Smooth muscle cell (in vitro differentiated cells): ENCODE data around the gene ICAM1. TPM values are rescaled to one million over a fixed set of nuclear protein-coding genes. Genes with fewer than 3 reads are reported as not detected.

Experiments used
- DNase-seq: peaks from one replicate; lab custom pipeline; 2025; ENCODE audit not compliant: unreplicated experiment; lab: John Stamatoyannopoulos, UW
- H2AFZ ChIP-seq: fragments of 200-600 bp; sonication (generic); 2 replicates; pipeline ENCODE4 v1.6.0; 2016; ENCODE audit warnings: antibody characterized with exemption, low read depth, mild to moderate bottlenecking
- H3F3A ChIP-seq: fragments of 200-600 bp; sonication (generic); 2 replicates; pipeline ENCODE4 v1.6.0; 2017; ENCODE audit warnings: antibody characterized with exemption, low read depth
- H3K27ac ChIP-seq: fragments of 200-600 bp; sonication (generic); 2 replicates; pipeline ENCODE4 v1.5.1; 2016; ENCODE audit warnings: low read depth, mild to moderate bottlenecking
- H3K27me3 ChIP-seq: fragments of 200-600 bp; sonication (generic); 2 replicates; pipeline ENCODE4 v1.6.1; 2016; ENCODE audit warnings: low read depth, mild to moderate bottlenecking
- H3K36me3 ChIP-seq: fragments of 200-600 bp; sonication (generic); 2 replicates; pipeline ENCODE4 v1.5.1; 2016; ENCODE audit warnings: low read depth
- H3K4me1 ChIP-seq: fragments of 200-600 bp; sonication (generic); 2 replicates; pipeline ENCODE4 v1.5.1; 2016; ENCODE audit warnings: low read depth
- H3K4me2 ChIP-seq: fragments of 200-600 bp; sonication (generic); 2 replicates; pipeline ENCODE4 v1.6.0; 2016; ENCODE audit warnings: mild to moderate bottlenecking
- H3K4me3 ChIP-seq: fragments of 200-600 bp; sonication (generic); 2 replicates; pipeline ENCODE4 v1.5.1; 2016; ENCODE audit warnings: mild to moderate bottlenecking
- H3K79me2 ChIP-seq: fragments of 200-600 bp; sonication (generic); 2 replicates; pipeline ENCODE4 v1.6.0; 2016; ENCODE audit warnings: low read depth, mild to moderate bottlenecking
- H3K9ac ChIP-seq: fragments of 200-600 bp; sonication (generic); 2 replicates; pipeline ENCODE4 v1.6.0; 2016; ENCODE audit warnings: low read depth
- H3K9me3 ChIP-seq: fragments of 200-600 bp; sonication (generic); replicated peaks from 2 replicates; pipeline ENCODE4 v1.5.1; 2016; ENCODE audit warnings: low read depth
- H4K20me1 ChIP-seq: fragments of 200-600 bp; sonication (generic); 2 replicates; pipeline ENCODE4 v1.6.0; 2016; ENCODE audit warnings: low read depth
- WGBS: methylation state at CpG from one replicate; pipeline ENCODE4 v1.1.7; 2016; ENCODE audit warnings: low lambda C conversion rate; 5-methylcytosine and 5-hydroxymethylcytosine counted together
- polyA plus RNA-seq: library from polyadenylated mRNA; unstranded; fragments of >200 nt; fragmentation: Nextera tagmentation; extraction: Ambion mirVana; gene quantifications from 2 replicates; pipeline ENCODE4 v1.2.1, GENCODE V29; 2016
- total RNA-seq: library from RNA; depleted of rRNA; stranded (reverse); fragments of >200 nt; gene quantifications from 2 replicates; pipeline ENCODE4 v1.2.3, GENCODE V29; 2014
- TF ChIP-seq, protein P1 (sequence below): fragments of 200-600 bp; sonication (generic); IDR thresholded peaks from 2 replicates; pipeline ENCODE4 v1.5.1; 2017; ENCODE audit warnings: borderline replicate concordance, mild to moderate bottlenecking, antibody characterized with exemption; ENCODE audit not compliant: insufficient read depth, poor library complexity, severe bottlenecking

ICAM1 gene
- total and polyA plus RNA-seq, 2 experiments from 2014 or later = 4.6 to 9.2 TPM

DNA sequence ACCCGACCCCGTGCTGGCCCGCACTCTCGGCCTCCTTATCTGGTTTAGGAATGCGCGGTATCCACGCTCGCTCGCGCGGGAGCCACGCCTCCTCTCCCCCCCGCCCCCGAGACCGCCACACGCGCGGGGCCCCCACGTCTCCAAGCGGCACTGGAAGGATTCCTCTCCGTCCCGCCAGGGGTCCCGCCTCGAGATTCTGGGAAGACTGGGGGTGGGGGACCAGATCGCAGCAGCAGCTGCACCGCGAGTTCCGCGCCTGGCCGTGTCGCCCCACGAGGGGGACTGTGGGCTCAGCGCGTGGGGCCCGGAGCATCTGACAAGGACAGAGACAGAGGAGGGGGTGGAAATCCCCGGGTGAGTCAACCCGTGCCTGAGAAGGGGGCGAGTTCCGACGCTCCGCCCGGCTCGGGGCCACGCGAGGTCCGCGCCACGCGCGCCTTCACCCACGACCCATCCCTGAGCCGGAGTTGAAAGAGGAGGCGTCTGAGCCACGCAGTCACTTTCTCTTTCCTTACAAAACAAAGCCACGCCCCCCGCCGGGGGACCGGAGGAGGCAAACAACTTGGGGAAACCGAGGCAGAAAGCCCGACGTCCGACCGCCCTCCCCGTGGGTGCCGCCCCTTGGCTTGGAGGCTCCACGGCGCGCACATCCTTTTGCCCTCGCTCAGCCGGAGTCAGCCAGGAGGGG, 40.6 kb upstream of the ICAM1 start:
- H3K4me3 ChIP-seq = peak overlapping the region; percentile 91
- peaks cover 21% of the 10 kb centered on the region for H3K79me2 ChIP-seq
- DNase-seq = peak; percentile 64
- no peaks in the 10 kb centered on the region for H3K27me3 ChIP-seq
- H3K36me3 ChIP-seq = no peaks in the 10 kb centered on the region
- H3K4me2 ChIP-seq = peak overlapping the region; percentile 94
- H3K9ac ChIP-seq = peak overlapping the region; percentile 91
- WGBS = 2% methylated on average over 63 of the region's 70 CpGs
- peaks cover 7% of the 10 kb centered on the region for H3F3A ChIP-seq
- TF ChIP-seq, protein P1, sequence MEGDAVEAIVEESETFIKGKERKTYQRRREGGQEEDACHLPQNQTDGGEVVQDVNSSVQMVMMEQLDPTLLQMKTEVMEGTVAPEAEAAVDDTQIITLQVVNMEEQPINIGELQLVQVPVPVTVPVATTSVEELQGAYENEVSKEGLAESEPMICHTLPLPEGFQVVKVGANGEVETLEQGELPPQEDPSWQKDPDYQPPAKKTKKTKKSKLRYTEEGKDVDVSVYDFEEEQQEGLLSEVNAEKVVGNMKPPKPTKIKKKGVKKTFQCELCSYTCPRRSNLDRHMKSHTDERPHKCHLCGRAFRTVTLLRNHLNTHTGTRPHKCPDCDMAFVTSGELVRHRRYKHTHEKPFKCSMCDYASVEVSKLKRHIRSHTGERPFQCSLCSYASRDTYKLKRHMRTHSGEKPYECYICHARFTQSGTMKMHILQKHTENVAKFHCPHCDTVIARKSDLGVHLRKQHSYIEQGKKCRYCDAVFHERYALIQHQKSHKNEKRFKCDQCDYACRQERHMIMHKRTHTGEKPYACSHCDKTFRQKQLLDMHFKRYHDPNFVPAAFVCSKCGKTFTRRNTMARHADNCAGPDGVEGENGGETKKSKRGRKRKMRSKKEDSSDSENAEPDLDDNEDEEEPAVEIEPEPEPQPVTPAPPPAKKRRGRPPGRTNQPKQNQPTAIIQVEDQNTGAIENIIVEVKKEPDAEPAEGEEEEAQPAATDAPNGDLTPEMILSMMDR = no peak
- peaks cover 40% of the 10 kb centered on the region for H4K20me1 ChIP-seq
- no peaks in the 10 kb centered on the region for H3K9me3 ChIP-seq
- no peaks in the 10 kb centered on the region for H3K4me1 ChIP-seq
- peak overlapping the region; percentile 82 for H2AFZ ChIP-seq
- H3K27ac ChIP-seq = peak overlapping the region; percentile 83

DNA sequence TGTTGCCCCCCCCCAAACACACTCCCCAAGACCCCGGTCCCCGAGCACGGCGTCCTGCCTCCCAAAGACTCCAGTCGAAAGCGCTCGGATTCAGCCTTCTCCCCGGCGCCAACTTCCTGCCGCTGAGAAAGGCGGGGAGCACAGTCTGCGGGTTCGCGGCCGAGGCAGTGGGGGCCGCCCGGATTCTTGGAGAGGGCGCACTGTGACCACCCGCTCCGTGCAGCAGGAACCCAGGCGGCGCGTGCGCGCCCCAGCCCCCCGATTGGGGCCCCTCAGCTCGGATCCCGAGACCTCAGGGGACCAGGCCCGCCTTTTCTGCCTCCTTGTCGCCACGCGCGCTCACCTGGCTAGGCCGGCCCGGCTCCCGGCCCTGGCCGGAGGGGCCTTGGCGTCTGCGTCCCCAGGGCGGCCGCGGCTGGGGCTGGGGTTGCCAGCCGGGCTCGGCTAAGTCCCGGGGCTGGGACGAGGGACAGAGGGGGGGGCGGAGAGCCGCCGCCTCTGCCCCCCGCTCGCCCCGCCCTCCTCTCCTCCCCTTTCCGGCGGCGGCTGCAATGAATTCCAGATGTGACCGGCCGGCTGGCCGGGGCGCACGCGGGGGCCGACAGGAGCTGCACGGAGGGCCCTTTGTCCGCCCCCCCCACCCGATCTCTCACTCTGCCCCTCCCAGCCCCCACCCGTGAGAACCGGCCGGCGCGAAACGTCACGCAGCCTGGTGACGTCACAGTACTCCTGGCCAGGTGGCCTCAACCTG, 39.9 kb upstream of the ICAM1 start, which contains the start of gene S1PR2:
Gene S1PR2, minus strand, starts transcription at position 471 of the 751 bp plus-strand sequence. CDS start 6,426 bp downstream, outside the sequence.
- DNase-seq = peak; percentile 81
- whole genome bisulfite sequencing = under 1% methylated on average over 49 of the region's 73 CpGs
- no peaks in the 10 kb centered on the region for H3K4me1 ChIP-seq
- peak within 1 kb of the TSS; percentile 91 for H3K4me3 ChIP-seq
- H3K4me2 ChIP-seq = peak within 1 kb of the TSS; percentile 94
- no peaks in the 10 kb centered on the region for H3K36me3 ChIP-seq
- peak within 1 kb of the TSS; percentile 83 for H3K27ac ChIP-seq
- peak within 1 kb of the TSS; percentile 91 for H3K9ac ChIP-seq
- no peaks in the 10 kb centered on the region for H3K9me3 ChIP-seq
- H3K79me2 ChIP-seq = peaks cover 17% of the 10 kb centered on the region
- H3F3A ChIP-seq = peaks cover 7% of the 10 kb centered on the region
- peaks cover 32% of the 10 kb centered on the region for H4K20me1 ChIP-seq
- TF ChIP-seq, protein P1 = no peak
- H3K27me3 ChIP-seq = no peaks in the 10 kb centered on the region
- peak within 1 kb of the TSS; percentile 82 for H2AFZ ChIP-seq

DNA sequence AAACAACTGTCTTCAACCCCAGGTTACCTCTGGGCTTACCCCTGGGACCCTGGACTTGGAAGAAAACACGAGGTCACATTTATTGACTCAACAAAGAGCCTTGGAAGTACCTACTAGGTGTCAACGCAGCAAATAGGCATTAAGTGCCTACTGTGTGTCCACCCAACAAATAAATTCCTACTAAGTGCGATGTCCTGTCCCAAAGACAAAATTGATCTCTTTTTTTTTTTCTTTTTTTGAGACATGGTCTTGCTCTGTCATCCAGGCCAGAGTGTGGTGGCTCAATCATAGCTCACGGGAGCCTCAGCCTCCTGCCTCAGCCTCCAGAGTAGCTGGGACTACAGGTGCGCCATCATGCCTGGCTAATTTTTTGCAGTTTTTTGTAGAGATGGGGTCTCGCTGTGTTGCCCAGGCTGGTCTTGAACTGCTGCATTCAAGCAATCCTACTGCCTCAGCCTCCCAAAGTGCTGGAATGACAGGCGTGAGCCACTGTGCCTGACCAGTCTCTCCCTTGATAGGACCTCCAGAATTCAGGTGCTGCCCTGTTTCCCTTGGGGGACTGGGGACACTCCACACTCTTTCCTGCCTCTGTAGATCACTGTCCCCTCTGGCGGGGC, 39.2 kb upstream of the ICAM1 start:
- Histone ChIP-seq H3K36me3 (no peaks in the 10 kb centered on the region), H3K9ac (peak overlapping the region; percentile 91), H3K27ac (peak overlapping the region; percentile 83), H4K20me1 (peaks cover 26% of the 10 kb centered on the region), H2AFZ (no peak overlapping the region), H3K9me3 (no peaks in the 10 kb centered on the region), H3K4me1 (no peaks in the 10 kb centered on the region), H3K27me3 (no peaks in the 10 kb centered on the region), H3K4me2 (peak overlapping the region; percentile 94), H3K79me2 (peaks cover 17% of the 10 kb centered on the region), H3F3A (peaks cover 7% of the 10 kb centered on the region), H3K4me3 (peak overlapping the region; percentile 91)
- TF ChIP-seq, protein P1 = no peak
- no peak for DNase-seq
- WGBS = 77% methylated on average over 8 of the region's 8 CpGs
